Measurements from ENCODE around the gene RNASEH2B.
A peak's percentile ranks its signal among the peaks of the same experiment; 100 is the strongest.

The RNASEH2B gene

DNA sequence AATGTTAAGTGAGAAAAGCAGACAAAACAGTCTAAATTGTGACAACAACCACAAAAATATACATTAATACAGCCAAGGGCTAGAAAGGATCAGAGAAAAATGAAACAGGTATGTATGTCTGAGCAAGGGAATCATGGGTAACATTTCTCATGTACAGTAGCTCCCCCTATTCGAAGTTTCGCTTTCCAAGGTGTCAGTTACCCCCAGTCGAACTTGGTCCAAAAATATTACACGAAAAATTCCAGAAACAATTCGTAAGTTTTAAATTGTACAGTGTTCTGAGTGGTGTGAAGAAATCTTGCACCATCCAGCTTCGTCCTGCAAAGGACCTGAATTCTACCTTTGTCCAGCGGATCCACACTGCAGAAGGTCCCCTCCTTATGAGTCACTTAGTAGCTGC is 1.8 kb upstream of the RNASEH2B start:
- H3K4me1 ChIP-seq (ENCODE audit: insufficient read depth, low read length, poor library complexity, severe bottlenecking) = peaks cover 43% of the 10 kb centered on the region
- no peaks in the 10 kb centered on the region for H3K9me2 ChIP-seq (replicated peaks; ENCODE audit: low read depth, low read length)
- peak overlapping the region; percentile 98 for H3K9ac ChIP-seq (ENCODE audit: low read depth, low read length, poor library complexity, severe bottlenecking)
- H3K36me3 ChIP-seq (ENCODE audit: insufficient read depth, low read length) = no peaks in the 10 kb centered on the region
- peaks cover 1% of the 10 kb centered on the region for H4K20me1 ChIP-seq (ENCODE audit: insufficient read depth, low read length, poor library complexity, severe bottlenecking)
- no peaks in the 10 kb centered on the region for H3K9me3 ChIP-seq (ENCODE audit: insufficient read depth, low read depth, low read length)
- H3K4me3 ChIP-seq (ENCODE audit: low read length, poor library complexity, severe bottlenecking) = peak overlapping the region; percentile 87
- peak overlapping the region; percentile 89 for H3K4me2 ChIP-seq (ENCODE audit: low read depth, low read length, poor library complexity, severe bottlenecking)
- H2AFZ ChIP-seq (ENCODE audit: low read length) = no peak overlapping the region
- TF ChIP-seq EZH2phosphoT487 (IDR thresholded peaks at IDR 0.05; ENCODE audit: borderline replicate concordance) (no peak), CTCF (conservative IDR thresholded peaks at IDR 0.05; ENCODE audit: low read length) (peak; percentile 19; the same call in 1 of the 2 replicates)
- H3F3A ChIP-seq (ENCODE audit: low read depth) = peaks cover 4% of the 10 kb centered on the region; the same call in 1 of the 2 replicates
- H3K79me2 ChIP-seq (ENCODE audit: insufficient read depth, low read length) = peaks cover 51% of the 10 kb centered on the region
- H3K27me3 ChIP-seq (ENCODE audit: insufficient read depth, low read length, poor library complexity, severe bottlenecking) = peaks cover 10% of the 10 kb centered on the region

- Histone ChIP-seq H3K4me1 (ENCODE audit: insufficient read depth, low read length, poor library complexity, severe bottlenecking) (peaks cover 43% of the 10 kb centered on the region), H3K4me2 (ENCODE audit: low read depth, low read length, poor library complexity, severe bottlenecking) (peak overlapping the region; percentile 89)
Measured at GRCh38 chr13:50908371-50908770, 1.2 kb upstream of the RNASEH2B start.

DNA sequence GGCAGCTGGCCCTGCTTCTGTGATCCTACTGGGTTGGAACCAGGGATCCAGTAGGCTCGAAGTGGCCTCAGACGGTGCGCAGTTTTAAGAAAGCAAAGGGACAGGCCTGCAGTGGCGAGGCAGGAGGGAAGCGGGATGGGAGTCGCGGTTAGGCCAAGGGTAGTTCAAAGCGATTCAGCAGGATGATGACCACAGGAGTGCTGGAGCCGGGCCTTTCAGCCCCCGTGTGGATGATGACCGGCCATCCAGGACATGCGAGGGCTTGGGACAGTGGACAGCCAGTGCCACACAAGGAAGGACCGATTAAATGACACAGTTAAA is 854 bp downstream of the RNASEH2B start:
- Histone ChIP-seq H3K36me3 (ENCODE audit: insufficient read depth, low read length) (no peaks in the 10 kb centered on the region), H3K9me3 (ENCODE audit: insufficient read depth, low read depth, low read length) (no peaks in the 10 kb centered on the region), H3F3A (ENCODE audit: low read depth) (peaks cover 4% of the 10 kb centered on the region; the same call in 1 of the 2 replicates), H4K20me1 (ENCODE audit: insufficient read depth, low read length, poor library complexity, severe bottlenecking) (peaks cover 26% of the 10 kb centered on the region), H3K9ac (ENCODE audit: low read depth, low read length, poor library complexity, severe bottlenecking) (peak overlapping the region; percentile 98), H3K4me2 (ENCODE audit: low read depth, low read length, poor library complexity, severe bottlenecking) (peak overlapping the region; percentile 89), H3K79me2 (ENCODE audit: insufficient read depth, low read length) (peaks cover 78% of the 10 kb centered on the region), H3K27me3 (ENCODE audit: insufficient read depth, low read length, poor library complexity, severe bottlenecking) (peaks cover 10% of the 10 kb centered on the region), H2AFZ (ENCODE audit: low read length) (no peak overlapping the region), H3K4me3 (ENCODE audit: low read length, poor library complexity, severe bottlenecking) (peak overlapping the region; percentile 87), H3K9me2 (replicated peaks; ENCODE audit: low read depth, low read length) (no peaks in the 10 kb centered on the region), H3K4me1 (ENCODE audit: insufficient read depth, low read length, poor library complexity, severe bottlenecking) (peaks cover 53% of the 10 kb centered on the region)
- TF ChIP-seq CTCF (conservative IDR thresholded peaks at IDR 0.05; ENCODE audit: low read length) (no peak), EZH2phosphoT487 (IDR thresholded peaks at IDR 0.05; ENCODE audit: borderline replicate concordance) (no peak)

More at GRCh38 chr13:50908371-50908770, 1.2 kb upstream of the RNASEH2B start:
- H3K9me3 ChIP-seq (ENCODE audit: insufficient read depth, low read depth, low read length) = no peaks in the 10 kb centered on the region
- H3K36me3 ChIP-seq (ENCODE audit: insufficient read depth, low read length) = no peaks in the 10 kb centered on the region
- H3K9ac ChIP-seq (ENCODE audit: low read depth, low read length, poor library complexity, severe bottlenecking) = peak overlapping the region; percentile 98
- peaks cover 6% of the 10 kb centered on the region for H4K20me1 ChIP-seq (ENCODE audit: insufficient read depth, low read length, poor library complexity, severe bottlenecking)
- H3K79me2 ChIP-seq (ENCODE audit: insufficient read depth, low read length) = peaks cover 57% of the 10 kb centered on the region
- no peaks in the 10 kb centered on the region for H3K9me2 ChIP-seq (replicated peaks; ENCODE audit: low read depth, low read length)
- peaks cover 4% of the 10 kb centered on the region; the same call in 1 of the 2 replicates for H3F3A ChIP-seq (ENCODE audit: low read depth)
- H2AFZ ChIP-seq (ENCODE audit: low read length) = no peak overlapping the region
- peak overlapping the region; percentile 87 for H3K4me3 ChIP-seq (ENCODE audit: low read length, poor library complexity, severe bottlenecking)
- H3K27me3 ChIP-seq (ENCODE audit: insufficient read depth, low read length, poor library complexity, severe bottlenecking) = peaks cover 10% of the 10 kb centered on the region
- no peak for TF ChIP-seq EZH2phosphoT487 (IDR thresholded peaks at IDR 0.05; ENCODE audit: borderline replicate concordance)
- no peak for TF ChIP-seq CTCF (conservative IDR thresholded peaks at IDR 0.05; ENCODE audit: low read length)
